Psoas muscle (tissue), 8 donors: ENCODE data around the gene UCHL3. TPM values are rescaled to one million over a fixed set of nuclear protein-coding genes. Genes with fewer than 3 reads are reported as not detected.
"Not testable (repeated sequence)": the region's sequence is repeated elsewhere in the genome, so short reads cannot be mapped to it uniquely, and the experiment has no call there.

Experiments used
- ATAC-seq, 4 donors: fragments of 200-7000 bp; cut with Tn5 transposase; one replicate each; pipeline ENCODE4 v1.9.1; 2020; ENCODE audit warnings: moderate library complexity in 3 of 4, mild to moderate bottlenecking in 2 of 4
- DNase-seq, 2 donors: peaks; one replicate each; pipeline ENCODE4 v3.0.0-alpha.2; 2020
- H3K27ac ChIP-seq: fragments of 200-600 bp; one replicate; pipeline ENCODE4 v1.8.0; 2022
- H3K27me3 ChIP-seq, 3 donors: fragments of 200-600 bp in 1 of 3; one replicate each; pipeline versions ENCODE4 v1.6.1 to v1.8.0; 2013 to 2022; ENCODE audit warnings: low read length in 2 of 3, mild to moderate bottlenecking in 2 of 3, moderate library complexity in 1 of 3; ENCODE audit not compliant: insufficient read depth in 3 of 3
- H3K36me3 ChIP-seq, 2 donors: fragments of 200-600 bp in 1 of 2; one replicate each; pipeline versions ENCODE4 v1.6.1 to v1.8.0; 2013 to 2022; ENCODE audit warnings: low read depth in 1 of 2, mild to moderate bottlenecking in 1 of 2, moderate library complexity in 1 of 2; ENCODE audit not compliant: insufficient read depth in 1 of 2
- H3K4me1 ChIP-seq: fragments of 200-600 bp; one replicate; pipeline ENCODE4 v1.8.0; 2022
- H3K4me3 ChIP-seq: fragments of 200-600 bp; one replicate; pipeline ENCODE4 v1.8.0; 2022; ENCODE audit warnings: mild to moderate bottlenecking
- H3K9me3 ChIP-seq: fragments of 200-600 bp; one replicate; pipeline ENCODE4 v1.8.0; 2022
- WGBS, 3 donors: extraction: QIAGEN DNeasy Blood & Tissue Kit; methylation state at CpG; one replicate each; pipeline versions ENCODE4 v1.1.6 to v1.1.7; 2013; 5-methylcytosine and 5-hydroxymethylcytosine counted together
- intact Hi-C, 2 donors: fragments of 100-400 bp; cut with DNase I; formaldehyde crosslinking; loops; one replicate each; pipeline versions ENCODE4 v1.11.0 to v1.14.2; 2022
- polyA plus RNA-seq, 3 donors: library from polyadenylated mRNA; stranded (reverse); fragments of 200-250 nt; gene quantifications; one replicate each; pipeline ENCODE4 v1.2.3, GENCODE V29; 2013
- total RNA-seq, 4 donors: library from RNA; stranded (reverse); fragmentation: NEBNext Ultra II Directional in 2 of 4; extraction: Animal tissue kit (Norgen Biotek cat#: 25700) in 2 of 4; gene quantifications; one replicate each; pipeline versions ENCODE4 v1.2.1 to v1.2.4, GENCODE V29; 2021 to 2023
- TF ChIP-seq, protein P1 (sequence below): fragments of 200-600 bp; IDR thresholded peaks from one replicate; pipeline ENCODE4 v1.8.0; 2022; ENCODE audit warnings: antibody characterized with exemption
- donor health status: healthy with polysubstance abuse.
- donor health status: DM: no; HTN: no; CAD: no; lungs with moderate emphysema.
- donor health status: Bipolar disorder and iron deficiency.
- donor health status: healthy.
- donor health status: DM: yes; HTN: yes; CAD: no.
- donor health status: DM: no; HTN: no; CAD: no.
- donor health status: DM: no; HTN: no; CAD: no.
- donor health status: DM: yes; HTN: yes; CAD: no.

The UCHL3 gene
- total and polyA plus RNA-seq, 7 donors, result 33.8 to 96.5 (median 52.3) TPM

GRCh38 chr13:75544681-75545330 lies 4.8 kb upstream of the UCHL3 start:
- WGBS, 3 donors, result 74 to 81% (median 79%) methylated on average over 10 of the region's 10 CpGs
- Histone ChIP-seq H3K4me1 (peaks cover 6% of the 10 kb centered on the region), H3K36me3 (no peaks in the 10 kb centered on the region), H3K9me3 (no peaks in the 10 kb centered on the region), H3K4me3 (no peak overlapping the region), H3K27ac (no peak overlapping the region), H3K27me3 (no peaks in the 10 kb centered on the region)
- no peak for DNase-seq
- TF ChIP-seq, protein P1, sequence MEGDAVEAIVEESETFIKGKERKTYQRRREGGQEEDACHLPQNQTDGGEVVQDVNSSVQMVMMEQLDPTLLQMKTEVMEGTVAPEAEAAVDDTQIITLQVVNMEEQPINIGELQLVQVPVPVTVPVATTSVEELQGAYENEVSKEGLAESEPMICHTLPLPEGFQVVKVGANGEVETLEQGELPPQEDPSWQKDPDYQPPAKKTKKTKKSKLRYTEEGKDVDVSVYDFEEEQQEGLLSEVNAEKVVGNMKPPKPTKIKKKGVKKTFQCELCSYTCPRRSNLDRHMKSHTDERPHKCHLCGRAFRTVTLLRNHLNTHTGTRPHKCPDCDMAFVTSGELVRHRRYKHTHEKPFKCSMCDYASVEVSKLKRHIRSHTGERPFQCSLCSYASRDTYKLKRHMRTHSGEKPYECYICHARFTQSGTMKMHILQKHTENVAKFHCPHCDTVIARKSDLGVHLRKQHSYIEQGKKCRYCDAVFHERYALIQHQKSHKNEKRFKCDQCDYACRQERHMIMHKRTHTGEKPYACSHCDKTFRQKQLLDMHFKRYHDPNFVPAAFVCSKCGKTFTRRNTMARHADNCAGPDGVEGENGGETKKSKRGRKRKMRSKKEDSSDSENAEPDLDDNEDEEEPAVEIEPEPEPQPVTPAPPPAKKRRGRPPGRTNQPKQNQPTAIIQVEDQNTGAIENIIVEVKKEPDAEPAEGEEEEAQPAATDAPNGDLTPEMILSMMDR, result no peak
- no peak for ATAC-seq
- intact Hi-C loops, result loop anchor here (5.0 to 10.0 kb wide), 2 partner anchors 63 to 170 kb away; partner anchors contain the start of gene TBC1D4 (in 1 of the 2)

- not testable (repeated sequence) for H3K4me3 ChIP-seq, DNase-seq, H3K36me3 ChIP-seq, H3K9me3 ChIP-seq, H3K4me1 ChIP-seq, ATAC-seq, H3K27me3 ChIP-seq, H3K27ac ChIP-seq
- WGBS, 3 donors, result 89 to 95% (median 90%) methylated on average over 14 of the region's 14 CpGs
- intact Hi-C loops, result loop anchor here (5.0 to 10.0 kb wide), 2 partner anchors 63 to 171 kb away; partner anchors contain the start of gene TBC1D4 (in 1 of the 2)
Observed at GRCh38 chr13:75545386-75545785, 4.2 kb upstream of the UCHL3 start.

DNA sequence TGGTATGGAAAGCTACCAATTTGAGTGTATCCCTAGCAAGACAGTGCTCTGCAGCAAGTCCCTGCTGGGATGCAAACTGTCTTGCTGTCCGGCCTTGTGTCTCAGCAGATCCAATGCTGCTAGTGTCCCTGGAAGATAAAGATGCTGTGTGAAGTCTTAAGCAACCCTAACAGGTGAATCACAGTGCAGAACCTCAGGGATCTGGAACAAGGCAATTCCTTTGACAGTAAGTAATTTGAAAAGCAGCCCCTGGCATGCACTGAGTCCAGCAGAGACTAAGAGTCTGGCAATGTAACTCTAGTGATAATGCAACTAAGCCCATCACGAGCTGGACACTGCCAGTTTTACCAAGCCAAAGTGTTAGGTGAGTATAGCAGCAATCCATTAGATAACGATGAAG lies 1.7 kb upstream of the UCHL3 start:
- H3K4me3 ChIP-seq, result no peak overlapping the region
- WGBS, 3 donors, result 63 to 86% (median 74%) methylated on average over 3 of the region's 3 CpGs
- DNase-seq (no peak), ATAC-seq (no peak)
- intact Hi-C loops, result loop anchor here (5.0 to 10.0 kb wide), 2 partner anchors 66 to 173 kb away; partner anchors contain the start of gene TBC1D4 (in 1 of the 2)
- H3K4me1 ChIP-seq, result peaks cover 14% of the 10 kb centered on the region
- TF ChIP-seq, protein P1, result no peak
- H3K36me3 ChIP-seq, result no peaks in the 10 kb centered on the region
- no peaks in the 10 kb centered on the region for H3K9me3 ChIP-seq
- no peaks in the 10 kb centered on the region for H3K27me3 ChIP-seq
- H3K27ac ChIP-seq, result no peak overlapping the region

DNA sequence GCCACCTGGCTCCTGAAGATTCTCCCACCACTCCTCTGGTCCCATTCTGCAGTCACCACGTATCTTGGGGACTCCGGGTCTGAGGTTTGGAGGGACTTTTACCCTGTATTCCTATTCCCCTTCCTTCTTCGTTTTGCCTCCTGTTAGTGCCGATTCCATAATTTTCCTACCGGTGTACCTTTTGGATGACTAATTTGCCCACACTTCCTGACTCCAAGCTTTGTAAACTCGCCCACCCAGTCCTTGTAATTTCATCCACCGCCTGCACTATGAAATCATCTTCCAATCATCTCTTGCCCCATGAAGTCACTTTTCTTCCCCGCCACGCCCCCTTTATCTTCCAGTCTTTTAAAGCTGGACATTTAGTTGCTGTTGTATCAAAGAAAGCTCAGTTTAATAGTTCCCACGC lies 572 bp downstream of the UCHL3 start:
- ATAC-seq, result peak in 3 of 4 donors; percentile 15 to 49 (median 32)
- H3K36me3 ChIP-seq, result peaks cover 0 to 13% of the 10 kb centered on the region in 2 donors
- intact Hi-C loops, result no loop called here

GRCh38 chr13:75554464-75554863 lies 4.9 kb downstream of the UCHL3 start:
- Histone ChIP-seq H3K27ac (no peak overlapping the region), H3K9me3 (no peaks in the 10 kb centered on the region), H3K36me3 (peaks cover 0 to 13% of the 10 kb centered on the region in 2 donors), H3K4me3 (no peak overlapping the region), H3K4me1 (peaks cover 22% of the 10 kb centered on the region), H3K27me3 (no peaks in the 10 kb centered on the region)
- intact Hi-C loops, result no loop called here
- DNase-seq (no peak), ATAC-seq (no peak)
- WGBS, 3 donors, result 93 to 100% (median 97%) methylated on average over 1 of the region's 1 CpG
- TF ChIP-seq, protein P1, result no peak

More for the DNA sequence above, 572 bp downstream of the UCHL3 start:
- WGBS, 3 donors, result 3 to 4% (median 3%) methylated on average over 10 of the region's 10 CpGs
- Histone ChIP-seq H3K4me3 (peak overlapping the region; percentile 85), H3K4me1 (peaks cover 16% of the 10 kb centered on the region), H3K27me3 (no peaks in the 10 kb centered on the region), H3K9me3 (no peaks in the 10 kb centered on the region), H3K27ac (peak overlapping the region; percentile 92)
- no peak for DNase-seq
- TF ChIP-seq, protein P1, result no peak
